ENCODE data around the gene GPR89A.
"Not testable (repeated sequence)": the region's sequence is repeated elsewhere in the genome, so short reads cannot be mapped to it uniquely, and the experiment has no call there.

DNA sequence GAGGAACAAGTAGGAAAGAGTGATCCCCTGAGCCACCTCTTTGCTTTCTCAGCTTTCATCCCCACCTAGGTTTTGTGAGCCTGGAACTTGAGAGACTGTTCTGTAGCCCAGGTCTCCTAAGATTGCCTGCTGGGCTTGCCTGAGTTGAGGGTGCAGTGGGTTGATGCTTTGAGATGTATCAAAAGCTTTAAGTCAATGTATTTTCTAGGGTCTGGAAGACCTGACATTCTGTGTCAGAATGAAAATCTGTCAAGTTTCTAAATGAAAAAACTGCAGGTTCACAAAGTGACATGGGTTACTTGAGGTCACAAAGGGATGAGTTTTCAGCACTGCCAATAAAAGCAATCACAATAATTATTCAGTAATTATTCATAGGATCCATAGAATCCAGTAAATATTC is 15.4 kb upstream of the GPR89A start:
- TF ChIP-seq, protein P1, sequence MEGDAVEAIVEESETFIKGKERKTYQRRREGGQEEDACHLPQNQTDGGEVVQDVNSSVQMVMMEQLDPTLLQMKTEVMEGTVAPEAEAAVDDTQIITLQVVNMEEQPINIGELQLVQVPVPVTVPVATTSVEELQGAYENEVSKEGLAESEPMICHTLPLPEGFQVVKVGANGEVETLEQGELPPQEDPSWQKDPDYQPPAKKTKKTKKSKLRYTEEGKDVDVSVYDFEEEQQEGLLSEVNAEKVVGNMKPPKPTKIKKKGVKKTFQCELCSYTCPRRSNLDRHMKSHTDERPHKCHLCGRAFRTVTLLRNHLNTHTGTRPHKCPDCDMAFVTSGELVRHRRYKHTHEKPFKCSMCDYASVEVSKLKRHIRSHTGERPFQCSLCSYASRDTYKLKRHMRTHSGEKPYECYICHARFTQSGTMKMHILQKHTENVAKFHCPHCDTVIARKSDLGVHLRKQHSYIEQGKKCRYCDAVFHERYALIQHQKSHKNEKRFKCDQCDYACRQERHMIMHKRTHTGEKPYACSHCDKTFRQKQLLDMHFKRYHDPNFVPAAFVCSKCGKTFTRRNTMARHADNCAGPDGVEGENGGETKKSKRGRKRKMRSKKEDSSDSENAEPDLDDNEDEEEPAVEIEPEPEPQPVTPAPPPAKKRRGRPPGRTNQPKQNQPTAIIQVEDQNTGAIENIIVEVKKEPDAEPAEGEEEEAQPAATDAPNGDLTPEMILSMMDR (IDR thresholded peaks at IDR 0.05 in 2 of 3, conservative IDR thresholded peaks at IDR 0.05 in 1 of 3; ENCODE audit: borderline replicate concordance in 1 of 3, insufficient read depth in 1 of 3, low read depth in 2 of 3, low read length in 2 of 3): not testable (repeated sequence)
- TF ChIP-seq POLR2A (IDR thresholded peaks at IDR 0.05; ENCODE audit: borderline replicate concordance, extremely low read depth, insufficient read depth, insufficient read length); JUND (IDR thresholded peaks at IDR 0.05); CEBPB (IDR thresholded peaks at IDR 0.05; ENCODE audit: low read depth); ATF3 (IDR thresholded peaks at IDR 0.05); ELF1 (IDR thresholded peaks at IDR 0.05; ENCODE audit: borderline replicate concordance, low read depth); EZH2 (IDR thresholded peaks at IDR 0.05); TCF7L2 (IDR thresholded peaks at IDR 0.05; ENCODE audit: borderline replicate concordance, extremely low read depth, insufficient read depth, insufficient read length): not testable (repeated sequence)
- TF ChIP-seq, protein P2, sequence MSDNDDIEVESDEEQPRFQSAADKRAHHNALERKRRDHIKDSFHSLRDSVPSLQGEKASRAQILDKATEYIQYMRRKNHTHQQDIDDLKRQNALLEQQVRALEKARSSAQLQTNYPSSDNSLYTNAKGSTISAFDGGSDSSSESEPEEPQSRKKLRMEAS (IDR thresholded peaks at IDR 0.05): not testable (repeated sequence)
